Mammary epithelial cell (primary cell): ENCODE results near the gene PIP4K2A.

ENCODE experiments used
- EZH2 ChIP-seq: IDR thresholded peaks from 2 replicates; pipeline ENCODE4 v1.6.1; 2012; ENCODE audit warnings: low read length, inconsistent platforms, borderline replicate concordance
- TF ChIP-seq, protein P1 (sequence below), 2 donors: IDR thresholded peaks in 1 of 2; conservative IDR thresholded peaks in 1 of 2; 2 replicates each; pipeline ENCODE4 v1.5.1; 2011 to 2012; ENCODE audit warnings: inconsistent platforms in 2 of 2, low read length in 2 of 2, mild to moderate bottlenecking in 2 of 2, control low read depth in 1 of 2, low read depth in 1 of 2; ENCODE audit not compliant: insufficient read depth in 1 of 2; ENCODE audit errors: extremely low read depth in 1 of 2

- TF ChIP-seq, protein P1, sequence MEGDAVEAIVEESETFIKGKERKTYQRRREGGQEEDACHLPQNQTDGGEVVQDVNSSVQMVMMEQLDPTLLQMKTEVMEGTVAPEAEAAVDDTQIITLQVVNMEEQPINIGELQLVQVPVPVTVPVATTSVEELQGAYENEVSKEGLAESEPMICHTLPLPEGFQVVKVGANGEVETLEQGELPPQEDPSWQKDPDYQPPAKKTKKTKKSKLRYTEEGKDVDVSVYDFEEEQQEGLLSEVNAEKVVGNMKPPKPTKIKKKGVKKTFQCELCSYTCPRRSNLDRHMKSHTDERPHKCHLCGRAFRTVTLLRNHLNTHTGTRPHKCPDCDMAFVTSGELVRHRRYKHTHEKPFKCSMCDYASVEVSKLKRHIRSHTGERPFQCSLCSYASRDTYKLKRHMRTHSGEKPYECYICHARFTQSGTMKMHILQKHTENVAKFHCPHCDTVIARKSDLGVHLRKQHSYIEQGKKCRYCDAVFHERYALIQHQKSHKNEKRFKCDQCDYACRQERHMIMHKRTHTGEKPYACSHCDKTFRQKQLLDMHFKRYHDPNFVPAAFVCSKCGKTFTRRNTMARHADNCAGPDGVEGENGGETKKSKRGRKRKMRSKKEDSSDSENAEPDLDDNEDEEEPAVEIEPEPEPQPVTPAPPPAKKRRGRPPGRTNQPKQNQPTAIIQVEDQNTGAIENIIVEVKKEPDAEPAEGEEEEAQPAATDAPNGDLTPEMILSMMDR (conservative IDR thresholded peaks at IDR 0.05 in 1 of 2, IDR thresholded peaks at IDR 0.05 in 1 of 2; ENCODE audit: extremely low read depth in 1 of 2, insufficient read depth in 1 of 2, low read depth in 1 of 2, low read length in 2 of 2): no peak
- TF ChIP-seq EZH2: no peak
Observed at GRCh38 chr10:22615101-22615500, 99.3 kb downstream of the PIP4K2A start.
